ENCODE results near the gene PTCSC3.

- TF ChIP-seq CTCF (conservative IDR thresholded peaks at IDR 0.05; ENCODE audit: low read depth, low read length), result no peak
- no peak for TF ChIP-seq EZH2 (IDR thresholded peaks at IDR 0.05; ENCODE audit: borderline replicate concordance, low read depth, low read length, poor library complexity, severe bottlenecking)
Observed at GRCh38 chr14:36162267-36162666, 14.3 kb downstream of the PTCSC3 start.

All from A673 (cell line).